GM23248 (cell line): Measurements from ENCODE around the gene KRTAP26-1.

Source experiments
- EZH2 ChIP-seq: fragments of 200-600 bp; sonication (generic); IDR thresholded peaks from 2 replicates; pipeline ENCODE4 v1.6.1; 2018; ENCODE audit warnings: antibody characterized with exemption, mild to moderate bottlenecking; ENCODE audit not compliant: insufficient read depth, poor library complexity, severe bottlenecking
- EZH2phosphoT487 ChIP-seq: fragments of 200-600 bp; sonication (generic); IDR thresholded peaks from 2 replicates; pipeline ENCODE4 v1.6.1; 2018; ENCODE audit warnings: antibody characterized with exemption, moderate library complexity, mild to moderate bottlenecking, low read depth; ENCODE audit not compliant: insufficient read depth

DNA sequence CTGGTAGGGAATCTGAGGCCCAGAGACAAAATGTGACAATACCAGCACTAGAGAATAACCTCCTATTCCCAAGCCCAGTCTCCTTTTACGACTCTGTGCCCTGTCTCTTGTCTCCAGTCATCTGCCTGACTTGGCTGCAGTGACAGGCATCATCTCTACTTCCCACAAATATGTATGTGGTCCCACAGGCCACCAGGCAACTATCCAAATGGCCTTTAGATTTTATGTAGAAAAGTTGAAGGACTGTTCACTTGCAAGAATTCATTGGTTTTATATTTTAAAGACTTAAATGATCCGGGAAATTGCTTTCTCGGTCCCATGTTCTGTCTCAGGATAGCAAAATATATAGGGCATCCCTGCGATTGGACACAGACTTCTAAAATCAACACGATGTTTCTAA, 49.0 kb downstream of the KRTAP26-1 start:
- no peak for TF ChIP-seq EZH2
- TF ChIP-seq EZH2phosphoT487: no peak
